HG03460 (cell line): ENCODE data around the gene MAGEB3.

Source experiments
- ATAC-seq: cut with Tn5 transposase; IDR thresholded peaks from one replicate; pipeline ENCODE4 v1.9.1; 2021; ENCODE audit not compliant: unreplicated experiment

Gene MAGEB3

GRCh38 chrX:30275498-30275897, 45.0 kb downstream of the MAGEB3 start:
- ATAC-seq: no peak

DNA sequence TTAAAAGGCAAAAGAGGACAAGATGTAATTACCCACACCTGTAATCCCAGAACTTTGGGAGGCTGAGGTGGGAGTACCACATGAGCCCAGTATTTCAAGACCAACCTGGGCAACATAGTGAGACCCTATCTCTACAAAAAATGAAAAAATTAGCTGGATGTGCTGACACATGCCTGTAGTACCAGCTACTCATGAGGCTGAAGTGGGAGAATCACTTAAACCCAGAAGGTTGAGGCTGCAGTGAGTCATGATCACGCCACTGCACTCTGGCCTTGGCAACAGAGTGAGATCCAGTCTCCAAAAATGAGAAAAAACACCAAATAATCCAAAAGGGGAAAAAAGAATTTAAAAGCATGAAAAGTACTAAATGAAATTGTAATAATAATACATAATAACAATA, 47.9 kb downstream of the MAGEB3 start:
- ATAC-seq: no peak

DNA sequence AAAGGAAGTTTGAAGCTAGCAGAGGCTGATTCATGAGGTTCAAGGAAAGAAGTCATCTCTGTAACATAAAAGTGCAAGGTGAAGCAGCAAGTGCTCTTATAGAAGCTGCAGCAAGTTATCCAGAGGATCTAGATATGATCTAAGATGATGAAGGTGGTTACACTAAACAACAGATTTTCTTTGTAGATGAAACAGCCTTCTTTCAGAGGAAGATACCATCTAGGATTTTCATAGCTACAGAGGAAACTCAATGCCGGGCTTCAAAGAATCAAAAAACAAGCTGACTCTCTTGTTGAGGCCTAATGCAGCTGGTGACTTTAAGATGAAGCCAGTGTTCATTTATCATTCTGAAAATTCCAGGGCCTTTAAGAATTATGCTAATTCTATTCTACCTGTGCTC, 50.0 kb downstream of the MAGEB3 start:
- no peak for ATAC-seq

GRCh38 chrX:30282527-30282926, 52.1 kb downstream of the MAGEB3 start:
- ATAC-seq: no peak

DNA sequence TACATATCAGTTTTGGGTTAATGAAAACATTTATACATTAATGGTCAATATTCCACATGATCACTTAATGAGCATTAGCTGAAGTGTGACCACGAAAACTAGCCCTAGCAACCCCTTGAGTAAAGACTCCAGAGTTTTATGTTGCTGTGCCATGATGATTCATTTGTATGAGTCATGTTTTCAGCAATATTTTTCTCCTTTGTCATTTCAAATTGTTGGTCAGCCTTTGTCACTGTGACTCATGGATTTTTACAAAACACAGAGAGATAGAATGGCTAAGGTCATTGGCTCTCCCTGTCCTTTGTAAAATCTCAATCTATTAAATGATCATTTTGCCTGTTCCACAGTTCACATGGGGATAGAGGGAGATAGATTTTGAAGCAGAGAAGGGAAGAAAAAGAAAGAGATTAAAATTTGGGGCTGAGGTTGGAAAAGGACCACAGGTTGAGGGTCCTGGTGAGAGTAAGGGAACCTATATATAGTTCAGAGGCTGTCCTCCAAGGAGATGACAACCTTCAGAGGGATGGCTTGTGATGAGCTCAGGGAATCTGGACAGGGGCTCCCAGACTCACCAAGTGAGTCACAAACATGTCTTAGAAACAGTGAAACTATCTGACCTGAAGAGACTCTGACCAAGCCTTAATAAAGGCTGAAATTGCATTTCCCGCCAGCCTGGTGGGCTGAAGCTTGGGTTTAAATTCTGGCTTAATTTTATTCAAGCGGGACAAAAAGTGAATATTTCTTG, 53.2 kb downstream of the MAGEB3 start:
- no peak for ATAC-seq
